EH (cell line): ENCODE measurements around the gene TSPAN5.
"Not testable (repeated sequence)": the region's sequence is repeated elsewhere in the genome, so short reads cannot be mapped to it uniquely, and the experiment has no call there.

Experiments used
- DNase-seq: peaks from one replicate; pipeline ENCODE4 v3.0.0-alpha.2; 2015; ENCODE audit warnings: low read depth

TSPAN5 gene

DNA sequence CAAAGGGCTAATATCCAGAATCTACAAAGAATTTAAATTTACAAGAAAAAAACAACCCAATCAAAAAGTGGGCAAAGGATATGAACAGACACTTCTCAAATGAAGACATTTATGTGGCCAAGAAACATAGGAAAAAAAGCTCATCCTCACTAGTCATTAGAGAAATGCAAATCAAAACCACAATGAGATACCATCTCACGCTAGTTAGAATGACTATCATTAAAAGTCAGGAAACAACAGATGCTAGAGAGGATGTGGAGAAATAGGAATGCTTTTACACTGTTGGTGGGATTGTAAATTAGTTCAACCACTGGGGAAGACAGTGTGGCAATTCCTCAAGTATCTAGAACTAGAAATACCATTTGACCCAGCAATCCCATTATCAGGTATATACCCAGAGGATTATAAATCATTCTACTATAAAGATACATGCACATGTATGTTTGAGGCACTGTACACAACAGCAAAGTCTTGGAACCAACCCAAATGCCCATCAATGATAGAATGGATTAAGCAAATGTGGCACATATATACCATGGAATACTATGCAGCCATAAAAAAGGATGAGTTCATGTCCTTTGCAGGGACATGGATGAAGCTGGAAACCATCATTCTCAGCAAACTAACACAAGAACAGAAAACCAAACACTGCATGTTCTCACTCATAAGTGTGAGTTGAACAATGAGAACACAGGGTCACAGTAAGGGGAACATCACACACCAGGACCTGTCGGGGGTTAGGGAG lies 197.1 kb downstream of the TSPAN5 start:
- DNase-seq, result peak; percentile 70

GRCh38 chr4:98457422-98457821 lies 201.0 kb downstream of the TSPAN5 start:
- DNase-seq, result not testable (repeated sequence)

DNA sequence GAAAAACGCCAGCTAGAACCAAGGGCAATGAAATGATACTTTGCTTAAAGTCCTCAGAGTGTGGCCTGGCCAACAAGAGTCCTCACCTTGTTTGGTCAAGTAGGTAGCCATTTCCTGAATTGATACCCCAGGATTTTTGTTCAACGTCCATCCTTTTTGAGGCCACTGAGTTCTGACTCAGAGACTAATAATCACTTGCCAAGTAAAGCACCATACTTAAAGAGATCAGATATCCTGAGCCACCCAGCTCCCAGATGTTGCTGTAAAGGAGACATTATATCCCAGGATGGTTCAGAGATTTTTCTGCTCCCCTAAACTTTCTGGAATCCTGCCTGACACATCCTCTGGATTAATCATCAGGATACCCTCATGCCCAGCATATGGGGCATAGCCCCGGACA lies 206.3 kb downstream of the TSPAN5 start:
- no peak for DNase-seq

DNA sequence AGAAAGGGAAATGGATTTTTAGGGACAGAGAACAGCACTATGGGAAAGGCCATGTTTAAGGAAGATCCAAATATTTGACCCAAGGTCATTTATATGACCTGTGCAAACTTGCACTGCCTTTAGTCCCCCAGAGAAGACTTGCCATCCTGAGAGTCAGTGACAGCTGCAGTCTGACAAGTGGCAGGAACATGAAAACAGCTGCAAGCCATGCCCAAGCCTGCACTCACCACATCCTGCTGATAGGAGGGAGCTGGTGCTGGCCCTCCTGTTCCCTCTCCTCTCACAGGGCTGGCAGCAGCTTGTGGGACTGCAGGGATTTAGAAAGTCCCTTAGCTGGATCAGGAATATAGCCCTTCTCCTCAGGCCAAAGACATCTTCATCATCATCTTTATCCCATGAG lies 209.5 kb downstream of the TSPAN5 start:
- DNase-seq, result no peak

DNA sequence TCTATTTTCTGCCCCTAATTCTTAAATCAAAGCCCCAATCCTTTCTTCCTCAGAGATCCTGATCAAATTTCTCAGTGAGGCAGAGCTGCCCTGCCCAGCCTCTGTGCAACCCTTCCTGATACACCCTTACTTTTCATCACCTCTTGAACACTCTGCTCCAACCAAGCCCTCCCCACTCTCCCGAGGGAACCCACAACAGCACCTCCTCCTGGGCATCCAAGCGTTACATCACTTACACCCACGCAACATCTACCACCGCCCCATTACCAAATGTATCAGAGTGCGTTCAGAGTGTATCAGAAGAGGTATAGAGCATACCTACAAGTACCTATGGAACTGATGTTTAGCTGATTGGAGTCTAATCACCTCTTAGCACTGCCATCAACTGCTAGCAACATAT lies 210.8 kb downstream of the TSPAN5 start:
- DNase-seq, result no peak

GRCh38 chr4:98446499-98447375 lies 211.7 kb downstream of the TSPAN5 start:
- DNase-seq, result peak; percentile 24

- DNase-seq, result no peak
These were observed 214.0 kb downstream of the TSPAN5 start for GRCh38 chr4:98444371-98444770.

- DNase-seq, result no peak
These were observed 223.6 kb downstream of the TSPAN5 start for GRCh38 chr4:98434816-98435215.

DNA sequence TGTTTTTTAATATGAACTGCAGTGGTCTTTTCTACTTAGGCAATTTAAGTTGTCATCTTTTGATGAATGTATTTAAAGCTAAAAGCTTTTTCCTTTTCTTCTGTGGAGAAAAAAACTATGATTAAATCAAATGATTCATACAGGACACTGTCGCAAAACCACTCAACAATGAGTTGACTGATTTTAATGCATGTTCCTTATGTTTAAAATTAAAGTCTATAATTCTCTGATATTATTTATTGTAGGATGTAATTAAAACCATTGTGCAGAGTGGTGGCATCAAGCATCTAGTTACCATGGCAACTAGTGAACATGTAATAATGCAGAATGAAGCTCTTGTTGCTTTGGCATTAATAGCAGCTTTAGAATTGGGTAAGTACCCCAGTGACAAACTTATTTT lies 224.7 kb downstream of the TSPAN5 start:
- DNase-seq, result peak; percentile 8

DNA sequence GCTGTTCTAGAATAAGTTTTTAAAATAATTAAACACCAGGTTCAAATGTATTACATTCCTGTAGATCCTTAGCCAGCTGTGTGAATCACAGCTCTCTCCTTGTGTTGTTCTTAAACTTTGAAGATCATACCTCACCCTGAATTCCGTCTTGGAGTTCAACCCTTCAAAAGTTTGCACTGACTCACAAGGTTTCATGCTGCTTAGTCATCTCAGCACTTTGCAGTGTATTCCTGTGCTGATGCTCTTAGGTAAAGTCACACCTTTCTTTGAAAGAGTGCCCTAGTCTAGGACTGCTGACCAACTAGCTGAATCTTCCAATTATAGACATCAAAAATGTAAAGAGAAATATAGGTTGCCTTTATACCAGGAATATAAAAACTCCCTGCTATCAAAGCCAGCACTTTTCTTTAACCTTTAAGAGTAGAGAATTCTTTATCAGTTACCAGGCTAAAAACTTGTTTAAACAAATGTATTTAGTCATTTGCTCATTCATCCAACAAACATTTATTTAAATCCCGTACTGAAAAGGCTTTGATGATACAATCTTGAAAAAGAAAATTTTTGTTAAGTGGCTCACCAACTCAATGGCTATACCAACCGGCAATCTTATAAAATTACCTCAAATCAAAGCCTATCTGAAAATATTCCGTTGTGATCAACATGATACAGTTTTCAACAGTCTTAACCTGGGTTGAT lies 227.6 kb downstream of the TSPAN5 start:
- DNase-seq, result peak; percentile 87

GRCh38 chr4:98423009-98423408 lies 235.4 kb downstream of the TSPAN5 start:
- DNase-seq, result no peak

DNA sequence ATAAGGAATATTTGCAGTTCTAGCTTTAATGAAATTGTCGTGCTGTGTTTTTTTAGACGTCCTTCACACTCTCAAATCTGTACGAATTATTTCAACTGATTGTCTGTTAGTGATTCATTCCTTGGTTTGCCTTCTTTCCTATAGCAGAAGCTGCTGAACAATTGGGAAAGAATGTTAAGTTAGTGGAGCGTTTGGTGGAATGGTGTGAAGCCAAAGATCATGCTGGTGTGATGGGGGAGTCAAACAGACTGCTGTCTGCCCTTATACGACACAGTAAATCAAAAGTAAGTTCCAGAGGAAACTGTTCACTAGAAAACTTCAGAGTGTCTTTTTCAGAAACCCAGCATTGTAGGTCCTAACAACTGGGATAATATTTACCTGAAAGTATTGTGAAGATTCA lies 237.3 kb downstream of the TSPAN5 start:
- DNase-seq, result peak; percentile 91
